ENCODE data around the gene SLC39A7.

- TF ChIP-seq POLR2A (IDR thresholded peaks at IDR 0.05) = no peak
- TF ChIP-seq, protein P1, sequence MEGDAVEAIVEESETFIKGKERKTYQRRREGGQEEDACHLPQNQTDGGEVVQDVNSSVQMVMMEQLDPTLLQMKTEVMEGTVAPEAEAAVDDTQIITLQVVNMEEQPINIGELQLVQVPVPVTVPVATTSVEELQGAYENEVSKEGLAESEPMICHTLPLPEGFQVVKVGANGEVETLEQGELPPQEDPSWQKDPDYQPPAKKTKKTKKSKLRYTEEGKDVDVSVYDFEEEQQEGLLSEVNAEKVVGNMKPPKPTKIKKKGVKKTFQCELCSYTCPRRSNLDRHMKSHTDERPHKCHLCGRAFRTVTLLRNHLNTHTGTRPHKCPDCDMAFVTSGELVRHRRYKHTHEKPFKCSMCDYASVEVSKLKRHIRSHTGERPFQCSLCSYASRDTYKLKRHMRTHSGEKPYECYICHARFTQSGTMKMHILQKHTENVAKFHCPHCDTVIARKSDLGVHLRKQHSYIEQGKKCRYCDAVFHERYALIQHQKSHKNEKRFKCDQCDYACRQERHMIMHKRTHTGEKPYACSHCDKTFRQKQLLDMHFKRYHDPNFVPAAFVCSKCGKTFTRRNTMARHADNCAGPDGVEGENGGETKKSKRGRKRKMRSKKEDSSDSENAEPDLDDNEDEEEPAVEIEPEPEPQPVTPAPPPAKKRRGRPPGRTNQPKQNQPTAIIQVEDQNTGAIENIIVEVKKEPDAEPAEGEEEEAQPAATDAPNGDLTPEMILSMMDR (IDR thresholded peaks at IDR 0.05) = no peak
These were observed 6.2 kb upstream of the SLC39A7 start for GRCh38 chr6:33194431-33194979.

Data from thyroid gland (tissue), 4 donors.